NCI-H2227 treated with DMSO at 0.1 percent for 48 hours (cell line): ENCODE data around the gene KIAA0513.
A peak's percentile ranks its signal among the peaks of the same experiment; 100 is the strongest.
"Not testable (repeated sequence)": the region's sequence is repeated elsewhere in the genome, so short reads cannot be mapped to it uniquely, and the experiment has no call there.

Experiments used
- DNase-seq: peaks from one replicate; lab custom pipeline; 2025; lab: John Stamatoyannopoulos, UW

The KIAA0513 gene

DNA sequence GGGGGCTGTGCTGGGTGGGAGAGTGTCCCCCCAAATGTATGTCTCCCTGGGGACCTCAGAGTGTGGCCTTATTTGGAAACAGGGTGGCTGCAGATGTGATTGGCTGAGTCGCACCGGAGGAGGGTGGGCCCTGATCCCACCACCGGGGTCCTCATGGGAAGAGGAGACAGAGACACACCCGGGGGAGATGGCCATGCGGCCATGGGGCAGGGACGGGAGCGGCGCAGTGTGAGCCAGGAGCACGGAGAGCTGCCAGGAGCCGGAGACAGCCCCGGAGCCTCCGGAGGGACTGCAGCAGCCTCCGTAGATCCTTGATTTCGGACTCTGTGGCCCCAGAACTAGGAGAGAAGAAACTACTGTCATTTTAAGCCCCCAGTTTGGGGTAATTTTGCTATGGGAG is 86.3 kb downstream of the KIAA0513 start:
- DNase-seq: no peak

DNA sequence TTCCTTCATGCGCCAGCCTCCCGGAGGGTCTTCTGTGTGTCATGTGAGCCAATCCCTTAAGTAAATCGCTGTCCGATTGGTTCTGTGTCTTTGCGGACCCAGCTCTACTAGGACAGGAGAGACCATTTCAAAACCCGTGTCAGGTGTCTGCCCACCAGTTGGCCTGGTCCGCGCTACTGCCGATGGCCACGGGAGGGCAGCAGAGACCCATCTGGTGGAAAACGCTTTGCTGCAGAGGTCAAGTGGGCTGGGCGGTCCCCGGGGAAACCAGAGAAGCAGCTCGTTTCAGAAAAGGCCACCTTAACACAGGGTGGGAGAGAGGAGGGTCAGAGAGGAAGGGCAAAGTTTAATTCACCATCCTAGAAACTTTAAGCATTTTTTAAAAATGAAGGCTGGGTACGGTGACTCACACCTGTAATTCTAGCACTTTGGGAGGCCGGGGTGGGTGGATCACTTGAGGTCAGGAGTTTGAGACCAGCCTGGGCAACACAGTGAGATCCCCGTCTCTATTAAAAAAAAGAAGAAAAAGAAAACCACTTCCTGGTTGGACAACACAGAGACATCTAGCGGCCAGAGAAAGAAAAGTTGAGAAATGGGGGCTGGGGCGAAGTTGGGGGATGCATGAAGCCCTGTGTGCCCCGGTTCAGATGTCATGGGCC is 87.4 kb downstream of the KIAA0513 start:
- DNase-seq: peak; percentile 76

DNA sequence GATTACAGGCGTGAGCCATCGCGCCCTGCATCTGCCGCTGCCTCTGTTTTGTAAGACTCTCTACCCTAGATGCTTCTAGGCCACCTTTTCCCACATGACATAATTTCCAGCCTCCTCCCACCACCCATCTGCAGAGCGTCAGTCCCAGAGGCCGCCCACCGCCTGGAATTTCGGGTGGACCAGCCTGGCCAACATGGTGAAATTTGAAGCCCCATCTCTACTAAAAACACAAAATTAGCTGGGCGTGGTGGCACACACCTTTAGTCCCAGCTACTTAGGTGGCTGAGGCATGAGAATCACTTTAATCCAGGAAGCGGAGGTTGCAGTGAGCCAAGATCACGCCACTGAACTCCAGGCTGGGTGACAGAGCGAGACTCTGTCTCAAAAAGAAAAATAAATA is 89.8 kb downstream of the KIAA0513 start:
- no peak for DNase-seq

DNA sequence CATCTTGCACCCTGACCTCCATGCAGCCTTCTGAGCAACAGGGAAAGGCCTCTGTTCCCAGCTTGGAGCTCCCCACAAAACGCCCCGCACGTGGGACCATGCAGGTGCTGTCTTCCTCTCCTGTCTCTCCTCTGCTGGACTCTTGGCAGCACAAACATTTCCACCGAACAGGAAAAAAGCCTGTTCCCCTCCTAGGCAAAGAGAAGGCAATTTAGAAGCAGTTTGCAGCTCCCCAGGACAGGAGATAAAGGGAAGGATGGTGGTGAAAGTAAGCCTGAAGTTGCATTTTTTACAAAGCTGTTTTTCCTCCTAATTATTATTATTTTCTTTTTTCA is 92.4 kb downstream of the KIAA0513 start:
- no peak for DNase-seq

DNA sequence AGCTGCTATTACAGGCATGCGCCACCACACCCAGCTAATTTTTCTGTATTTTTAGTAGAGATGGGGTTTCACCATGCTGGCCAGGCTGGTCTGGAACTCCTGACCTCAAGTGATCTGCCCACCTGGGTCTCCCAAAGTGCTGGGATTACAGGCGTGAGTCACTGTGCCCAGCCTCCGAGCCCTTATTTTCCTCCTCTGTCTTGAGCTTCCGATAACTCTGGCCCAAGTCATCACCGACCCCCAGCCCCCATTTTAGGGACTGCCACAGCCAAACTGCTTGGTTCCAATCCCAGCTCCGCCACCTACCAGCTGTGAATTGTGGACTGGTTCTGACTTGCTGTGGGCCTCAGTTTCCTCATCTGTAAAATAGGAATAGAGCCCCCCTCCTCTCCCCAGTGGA is 95.8 kb downstream of the KIAA0513 start:
- DNase-seq: not testable (repeated sequence)

DNA sequence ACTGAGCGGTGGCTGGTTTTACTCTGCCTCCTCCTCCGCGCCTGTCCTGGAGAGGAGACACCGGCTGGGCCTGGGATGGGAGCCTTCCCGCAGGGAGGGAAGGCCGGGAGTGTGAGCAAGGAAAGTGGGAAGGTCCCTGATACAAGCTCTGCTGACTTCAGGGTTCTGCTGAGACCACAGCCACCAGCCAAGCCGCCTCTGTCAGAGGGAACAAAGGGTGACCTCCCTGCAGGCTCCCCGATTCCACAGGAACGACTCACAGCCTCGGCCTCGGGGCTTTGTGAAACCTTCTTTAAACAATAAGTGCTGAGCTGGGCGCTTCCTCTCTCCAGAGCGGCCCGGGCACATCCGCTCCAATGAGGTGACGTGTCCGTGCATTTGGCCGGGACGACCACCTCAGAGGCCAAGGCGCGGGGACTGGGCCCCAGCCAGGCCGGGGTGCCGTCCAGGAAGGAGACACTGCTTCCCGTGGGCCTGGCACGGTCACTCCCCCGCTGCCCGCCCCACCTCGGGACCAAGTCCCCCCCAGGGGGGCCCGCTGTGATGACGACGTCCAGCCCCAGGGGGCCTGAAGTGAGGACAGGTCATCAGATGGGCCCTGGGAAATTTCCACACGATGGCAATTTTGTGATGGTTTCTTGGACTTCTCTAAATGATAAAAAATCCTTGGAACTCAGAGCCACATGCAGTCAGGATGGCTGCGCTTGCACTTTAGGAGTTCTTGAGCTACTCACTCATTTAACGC is 96.5 kb downstream of the KIAA0513 start:
- no peak for DNase-seq

DNA sequence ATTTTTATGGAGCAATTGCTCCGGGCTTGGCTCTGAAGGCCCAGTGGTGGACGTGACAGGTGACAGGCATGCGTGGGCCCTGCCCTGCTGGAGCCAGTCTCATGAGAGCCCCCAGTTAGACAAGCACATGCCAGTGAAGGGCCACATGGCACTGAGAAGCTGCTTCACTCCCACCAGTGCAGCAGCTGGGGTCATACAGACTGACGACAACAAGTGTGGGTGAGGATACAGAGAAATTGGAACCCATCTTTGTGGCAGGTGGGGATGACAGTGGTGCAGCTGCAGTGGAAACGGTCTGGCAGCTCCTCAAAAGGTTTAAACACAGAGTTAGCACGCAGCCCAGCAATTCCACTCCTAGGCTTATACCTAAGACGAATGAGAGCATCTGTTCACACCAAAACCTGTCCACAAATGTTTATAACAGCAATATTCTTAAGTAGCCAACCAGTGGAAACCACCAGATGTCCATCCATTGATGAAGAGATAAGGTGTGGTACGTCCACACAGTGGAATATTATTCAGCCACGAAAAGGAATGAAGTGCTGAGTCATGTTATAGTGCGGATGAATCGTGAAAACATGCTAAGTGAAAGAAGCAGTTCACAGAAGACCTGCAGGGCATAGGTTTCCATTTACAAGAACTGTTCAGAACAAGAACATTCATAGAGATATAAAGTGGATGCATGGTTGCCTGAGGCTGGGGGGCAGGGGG is 97.2 kb downstream of the KIAA0513 start:
- DNase-seq: no peak

DNA sequence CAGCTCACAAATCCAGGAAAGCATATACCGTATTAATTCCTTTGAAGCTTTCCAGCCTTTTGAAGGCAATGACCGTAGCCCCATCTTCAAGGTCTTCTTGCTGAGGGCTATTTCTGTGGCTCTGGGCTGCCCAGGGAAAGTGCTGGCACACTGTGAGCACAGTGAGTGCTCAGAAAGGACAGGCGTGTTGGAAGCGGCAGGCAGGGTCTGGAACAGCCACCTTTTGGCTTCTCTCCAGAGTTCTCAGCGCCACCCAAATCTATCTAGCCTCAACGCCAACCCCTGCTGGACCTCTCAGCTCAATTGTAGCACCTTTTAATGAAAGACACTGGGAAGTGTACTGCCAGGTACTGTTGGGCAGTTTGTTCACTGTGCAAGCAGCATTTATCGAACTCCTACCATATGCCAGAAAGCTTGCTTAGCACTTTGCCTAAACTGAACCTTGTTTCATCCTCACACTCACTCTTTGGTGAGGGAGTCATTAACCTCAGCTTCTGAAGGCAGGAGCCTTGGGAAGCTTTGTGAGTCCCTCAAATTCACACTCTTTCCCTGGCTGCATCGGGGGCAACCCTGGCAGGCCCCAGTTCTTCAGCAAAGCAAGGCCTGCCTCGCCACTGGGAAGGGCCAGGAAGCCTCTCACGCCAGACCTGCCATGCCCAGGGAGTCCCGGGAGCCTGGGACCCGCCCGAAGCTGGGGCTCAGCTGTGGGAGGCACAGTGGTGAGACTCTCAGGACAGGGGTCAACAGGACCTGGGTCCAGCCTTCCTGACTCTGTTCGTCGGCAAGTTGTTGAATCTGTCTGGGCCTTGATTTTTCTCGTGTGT is 98.2 kb downstream of the KIAA0513 start:
- no peak for DNase-seq

DNA sequence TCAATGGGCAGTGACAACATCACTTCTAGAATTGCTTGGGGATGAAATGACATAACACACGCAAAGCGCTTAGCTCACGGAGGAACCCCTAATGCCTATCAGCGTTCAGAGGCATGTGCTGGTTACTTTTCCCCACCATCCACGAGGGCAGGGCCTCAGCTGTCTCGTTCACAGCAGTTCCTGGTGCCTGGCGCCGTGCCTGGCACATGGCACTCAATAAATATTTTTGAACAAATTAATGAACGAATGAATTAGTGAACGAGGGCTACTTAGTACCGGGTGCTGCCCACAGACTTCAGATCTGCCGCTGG is 98.8 kb downstream of the KIAA0513 start:
- DNase-seq: no peak

DNA sequence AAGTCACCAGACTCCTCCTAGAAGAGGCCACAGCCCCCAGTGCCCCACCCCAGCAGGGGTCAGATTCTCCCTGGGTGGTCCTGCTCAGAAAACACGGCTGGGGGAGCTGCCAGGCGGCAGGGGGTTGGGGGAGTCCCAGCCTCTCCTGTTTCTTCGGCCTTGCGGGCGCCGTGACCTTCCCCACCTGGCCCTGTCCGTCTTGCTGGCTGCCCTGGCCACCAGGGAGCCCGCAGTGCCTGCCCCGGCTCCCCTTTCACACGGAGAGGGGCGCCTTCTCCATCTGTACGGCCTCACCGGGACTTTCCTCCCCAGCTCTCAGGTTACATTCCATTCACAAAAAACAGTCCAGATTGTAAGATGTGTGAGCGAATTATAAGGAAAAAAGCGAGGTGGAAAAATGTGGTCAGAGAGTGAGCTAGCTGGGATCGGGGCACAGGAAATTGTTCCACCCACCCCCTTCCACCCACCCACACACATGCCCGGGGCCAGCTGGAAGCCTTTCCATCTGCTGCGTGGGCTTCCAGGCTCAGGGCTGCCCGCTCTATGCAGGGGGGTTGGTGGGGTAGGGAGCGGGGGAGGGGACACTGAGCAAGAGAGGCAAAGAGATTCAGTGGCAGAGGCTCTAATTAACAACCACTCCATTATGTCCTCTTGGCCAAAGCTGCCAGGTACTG is 99.2 kb downstream of the KIAA0513 start:
- DNase-seq: peak; percentile 26

DNA sequence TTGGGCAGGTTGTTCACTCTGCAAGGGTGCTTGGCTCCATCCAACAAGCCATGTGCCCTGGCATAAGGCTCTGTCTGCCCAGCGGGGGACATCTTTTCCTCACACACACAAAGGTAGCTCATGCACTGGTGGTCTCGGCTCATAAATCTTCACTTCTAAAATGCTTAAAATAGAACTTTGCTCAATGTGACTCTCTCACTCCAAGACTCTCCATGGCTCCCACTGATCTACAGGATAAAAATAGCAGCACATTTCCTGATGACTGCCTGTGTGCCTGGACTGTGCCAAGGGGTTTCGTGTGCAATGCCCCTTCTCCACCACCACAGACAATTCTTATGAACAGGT is 99.8 kb downstream of the KIAA0513 start:
- DNase-seq: no peak

DNA sequence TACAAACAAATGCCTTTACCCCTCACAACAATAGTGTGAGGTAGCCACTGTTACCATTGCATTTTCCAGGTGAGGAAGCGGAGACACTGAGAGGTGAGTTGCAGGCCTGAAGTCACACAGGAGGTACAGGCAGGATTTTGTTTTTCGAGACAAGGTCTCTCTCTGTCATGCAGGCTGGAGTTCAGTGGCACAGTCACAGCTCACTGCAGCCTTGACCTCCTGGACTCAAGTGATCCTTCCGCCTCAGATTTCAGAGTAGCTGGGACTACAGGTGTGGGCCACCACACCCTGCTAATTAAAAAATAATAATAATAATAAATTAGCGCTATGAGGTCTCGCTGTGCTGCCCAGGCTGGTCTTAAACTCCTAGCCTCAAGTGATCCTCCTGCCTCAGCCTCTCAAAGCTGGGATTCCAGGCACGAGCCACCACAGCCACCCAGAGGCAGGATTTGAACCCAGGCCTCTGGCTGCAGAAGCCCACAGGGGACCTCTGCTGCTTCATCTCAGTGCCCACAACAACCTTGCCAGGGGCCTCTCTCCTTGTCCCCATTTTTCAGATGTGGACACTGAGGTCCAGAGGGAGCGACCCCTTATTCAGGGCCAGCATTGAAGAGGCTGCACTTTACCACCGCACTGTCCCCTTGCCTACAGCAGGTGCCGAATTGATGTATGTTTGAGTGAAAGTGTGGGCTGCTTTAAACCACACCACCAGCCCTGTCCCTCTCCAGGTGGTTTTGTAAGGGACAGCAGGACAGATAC is 100.7 kb downstream of the KIAA0513 start:
- DNase-seq: no peak

DNA sequence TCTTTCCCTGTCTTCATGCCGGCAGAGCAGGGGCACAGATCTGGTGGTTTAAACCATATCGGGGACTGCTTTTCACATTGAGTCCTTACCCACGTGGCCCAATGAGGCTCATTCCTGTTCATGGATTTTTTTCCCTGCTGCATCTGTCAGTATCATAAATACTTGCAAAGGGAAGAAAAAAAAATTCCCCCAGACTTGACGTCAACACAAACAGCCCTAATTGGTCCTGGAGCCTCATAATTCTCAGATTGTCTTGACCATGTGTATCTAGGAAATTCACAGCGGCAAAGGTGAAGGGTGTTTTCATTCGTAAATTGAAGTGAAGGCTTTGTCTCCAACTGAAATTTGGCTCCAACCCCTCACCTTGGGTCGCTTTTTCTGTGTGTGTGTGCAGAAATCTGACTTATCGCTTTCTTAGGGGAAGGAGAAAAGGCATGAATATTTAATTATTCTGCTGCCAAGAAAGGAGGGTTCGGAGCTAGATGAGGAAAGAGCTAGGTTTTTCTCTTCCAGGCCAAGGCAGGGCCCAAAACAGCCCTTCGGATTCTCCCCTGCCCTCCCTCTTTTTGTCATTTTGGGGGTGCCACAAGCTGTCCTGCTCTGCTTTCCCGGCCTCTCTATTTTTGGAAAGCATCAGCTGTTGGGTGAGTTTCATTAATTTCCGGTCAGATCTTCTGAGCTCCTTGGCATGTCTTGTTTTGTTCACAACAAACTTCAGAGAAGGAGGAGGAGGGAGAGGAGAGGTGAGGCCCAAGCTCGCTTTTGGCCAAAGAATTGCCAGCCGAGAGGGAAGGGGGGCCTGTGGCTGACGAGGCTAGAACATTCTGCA is 102.5 kb downstream of the KIAA0513 start:
- DNase-seq: peak; percentile 52

DNA sequence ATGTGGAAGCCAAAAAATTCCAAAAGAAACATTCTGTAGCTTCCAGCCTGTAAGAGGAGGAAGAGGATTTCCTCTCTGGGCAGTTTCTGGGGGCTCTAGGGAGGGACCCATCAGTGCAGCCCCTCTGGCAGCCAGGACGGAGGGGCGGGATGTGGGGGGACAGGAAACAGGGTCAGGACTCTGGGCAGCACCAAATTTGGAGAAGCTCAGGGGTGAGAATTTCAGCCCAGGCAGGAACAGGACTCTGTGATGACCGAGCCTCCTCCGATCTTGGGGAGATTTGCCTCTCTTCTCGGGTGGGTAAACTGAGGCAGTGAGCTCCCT is 103.1 kb downstream of the KIAA0513 start:
- DNase-seq: no peak

DNA sequence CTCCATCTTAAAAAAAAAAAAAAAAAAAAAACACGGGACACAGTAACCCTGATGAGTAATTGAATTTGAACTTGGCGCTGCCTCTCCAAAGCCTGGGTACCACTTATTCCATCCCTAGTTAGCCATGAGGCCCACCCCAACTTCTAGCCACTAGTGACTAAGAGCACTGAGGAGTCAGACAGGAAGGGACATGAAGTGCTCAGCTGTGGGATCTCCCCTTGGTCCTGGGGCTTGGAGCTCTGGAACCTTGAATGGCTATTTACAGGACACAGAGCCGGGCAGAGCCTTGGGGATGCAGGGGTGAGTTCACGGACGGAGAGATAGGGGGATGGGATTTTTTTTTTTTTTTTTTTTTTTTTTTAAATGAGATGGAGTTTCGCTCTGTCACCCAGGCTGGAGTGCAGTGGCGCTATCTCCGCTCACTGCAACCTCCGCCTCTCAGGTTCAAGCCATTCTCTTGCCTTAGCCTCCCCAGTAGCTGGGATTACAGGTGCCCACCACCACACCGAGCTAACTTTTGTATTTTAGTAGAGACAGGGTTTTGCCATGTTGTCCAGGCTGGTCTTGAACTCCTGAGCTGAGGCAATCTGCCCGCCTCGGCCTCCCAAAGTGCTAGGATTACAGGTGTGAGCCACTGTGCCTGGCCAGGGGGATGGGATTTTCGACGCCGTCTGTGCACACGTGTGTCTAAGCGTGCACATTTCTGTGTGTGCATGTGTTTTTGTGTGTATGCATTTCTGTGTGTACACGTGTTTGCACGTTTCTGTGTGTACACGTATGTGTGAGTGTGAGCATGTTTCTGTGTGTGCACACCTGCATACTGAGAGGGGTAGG is 105.1 kb downstream of the KIAA0513 start:
- no peak for DNase-seq

DNA sequence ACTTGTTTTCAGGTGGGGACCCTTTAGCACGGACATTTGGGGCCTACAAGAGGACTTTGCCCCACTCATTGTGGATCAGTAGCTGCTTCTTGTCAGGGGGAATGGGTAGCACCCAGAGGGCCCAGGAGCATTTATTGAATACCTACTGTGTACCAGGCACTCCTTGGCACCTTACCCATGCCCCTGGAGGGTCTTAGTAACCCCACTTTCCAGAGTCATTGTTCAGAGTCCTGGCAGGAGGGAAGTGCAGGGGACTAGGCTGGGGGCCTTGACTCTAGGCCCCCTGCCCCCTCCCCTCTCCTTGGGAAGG is 105.7 kb downstream of the KIAA0513 start:
- no peak for DNase-seq

DNA sequence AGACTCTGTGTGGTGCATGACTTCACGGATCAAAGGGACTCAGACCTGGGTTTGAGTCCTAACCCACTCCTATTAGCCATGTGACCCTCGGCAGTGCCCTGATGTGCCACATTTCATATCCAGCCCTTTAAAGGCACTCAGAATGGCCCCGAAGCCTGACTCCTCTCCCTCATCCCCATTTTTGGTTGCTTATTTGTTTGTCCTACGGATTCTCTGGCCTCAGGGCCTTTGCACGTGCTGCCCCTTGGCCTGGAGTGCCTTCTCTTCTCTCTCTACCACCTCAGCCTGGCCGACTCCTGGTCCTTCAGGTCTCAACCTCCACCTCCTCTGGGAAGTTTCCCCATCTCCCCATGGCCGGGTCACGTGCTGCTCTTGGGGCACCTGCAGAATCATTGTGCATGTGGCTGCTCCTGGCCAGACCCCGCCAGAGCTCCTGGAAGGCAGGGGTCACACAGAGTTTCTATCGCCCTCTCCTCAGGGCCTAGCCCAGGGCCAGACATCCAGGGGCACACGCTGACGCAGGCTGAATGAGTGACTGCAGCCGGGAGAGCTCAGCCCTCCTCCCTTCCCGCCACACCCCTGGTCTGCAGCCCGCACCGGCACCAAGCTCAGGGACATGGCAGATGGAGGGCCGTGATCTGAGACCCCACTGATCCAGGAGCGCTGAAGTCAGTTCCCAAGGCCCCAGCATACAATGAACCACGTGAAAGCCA is 106.6 kb downstream of the KIAA0513 start:
- no peak for DNase-seq

DNA sequence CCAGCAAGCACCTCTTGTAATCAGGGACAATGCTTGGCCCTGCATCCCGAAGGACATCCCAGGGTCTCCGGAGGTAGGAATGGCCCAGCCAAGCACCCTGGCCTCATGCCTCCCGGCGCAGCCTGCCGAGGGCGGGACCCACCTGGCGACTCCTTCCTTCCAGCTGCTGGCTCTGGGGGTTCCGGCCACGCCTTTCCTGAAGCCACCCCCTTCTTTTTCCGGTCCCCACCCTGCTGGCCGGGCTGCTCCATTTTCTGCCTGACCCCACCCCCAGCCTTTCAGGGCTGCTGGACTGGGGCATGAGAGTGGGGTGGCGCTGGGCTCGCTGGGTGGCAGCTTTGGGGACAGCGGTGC is 107.2 kb downstream of the KIAA0513 start:
- no peak for DNase-seq

DNA sequence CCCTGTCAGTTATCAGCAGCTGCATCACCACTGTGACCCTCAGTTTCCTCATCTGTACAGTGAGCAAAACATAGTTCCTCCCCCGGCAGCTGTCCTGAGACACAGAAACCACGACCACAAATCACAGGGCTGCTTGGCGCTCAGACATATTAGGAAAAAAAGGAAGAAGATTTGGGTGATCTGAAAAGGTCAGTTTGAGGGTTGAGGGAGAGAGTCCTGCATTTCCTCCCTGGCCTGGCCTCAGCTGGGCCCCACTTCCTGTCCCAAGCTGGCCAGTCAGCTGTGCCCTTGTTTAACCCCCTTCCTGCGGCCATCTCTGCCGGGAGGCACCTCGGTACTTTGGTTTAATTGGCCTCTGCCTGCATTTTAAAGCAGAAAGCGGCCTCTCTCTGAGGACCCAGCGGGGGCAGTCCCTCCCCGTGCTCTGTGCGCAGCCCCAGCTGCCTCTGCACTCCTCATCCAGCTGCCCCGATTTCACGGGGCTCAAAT is 108.7 kb downstream of the KIAA0513 start:
- DNase-seq: no peak
